Adrenal gland (tissue), 5 donors: ENCODE results near the gene FHIT.

ENCODE experiments used
- CTCF ChIP-seq, 6 experiments: fragments of 450-650 bp in 4 of 6; fragments of 200-600 bp in 2 of 6; sonication (generic) in 1 of 6; IDR thresholded peaks; 1 replicate in 5 of 6; 2 replicates in 1 of 6; pipeline versions ENCODE4 v1.5.1 to v1.8.0; 2016 to 2021; ENCODE audit warnings: antibody characterized with exemption in 6 of 6, mild to moderate bottlenecking in 2 of 6, moderate library complexity in 1 of 6
- POLR2A ChIP-seq, 2 donors: fragments of 450-650 bp; IDR thresholded peaks; one replicate each; pipeline ENCODE4 v1.6.1; 2017; ENCODE audit warnings: antibody characterized with exemption in 2 of 2, mild to moderate bottlenecking in 2 of 2, moderate library complexity in 1 of 2
- donor health status: DM: no; HTN: no; CAD: no.

- TF ChIP-seq CTCF (IDR thresholded peaks at IDR 0.05), result no peak
- TF ChIP-seq POLR2A (IDR thresholded peaks at IDR 0.05), result no peak
Measured at GRCh38 chr3:59708202-59708601, 1543.0 kb downstream of the FHIT start.
